Measurements from ENCODE around the gene MBTPS2. TPM values are rescaled to one million over a fixed set of nuclear protein-coding genes. Genes with fewer than 3 reads are reported as not detected.

The MBTPS2 gene
- total RNA-seq, 1 donor from 2014 or later, result 15.0 TPM

DNA sequence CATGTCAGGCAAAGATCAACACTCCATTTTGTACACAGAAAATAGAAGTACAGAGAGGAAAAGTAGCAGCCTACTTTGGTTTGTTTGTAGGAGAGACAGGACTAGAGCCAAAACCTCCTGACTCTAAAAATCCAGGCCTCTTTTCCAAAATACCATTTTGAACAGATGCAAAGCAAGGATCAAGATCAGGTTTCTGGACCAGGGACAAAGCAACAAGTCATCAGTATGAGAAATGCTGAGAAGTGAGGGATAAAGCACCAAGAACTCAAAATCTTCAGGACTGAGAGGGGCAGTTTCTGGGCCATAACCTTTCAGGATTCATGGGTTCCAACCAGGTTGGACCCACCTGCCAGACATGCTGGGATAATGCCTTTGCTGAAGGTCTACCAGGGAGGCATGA lies 36.6 kb upstream of the MBTPS2 start:
- no peaks in the 10 kb centered on the region for H3K36me3 Mint-ChIP-seq (ENCODE audit: low read depth)
- H3K4me3 Mint-ChIP-seq, result no peak overlapping the region

DNA sequence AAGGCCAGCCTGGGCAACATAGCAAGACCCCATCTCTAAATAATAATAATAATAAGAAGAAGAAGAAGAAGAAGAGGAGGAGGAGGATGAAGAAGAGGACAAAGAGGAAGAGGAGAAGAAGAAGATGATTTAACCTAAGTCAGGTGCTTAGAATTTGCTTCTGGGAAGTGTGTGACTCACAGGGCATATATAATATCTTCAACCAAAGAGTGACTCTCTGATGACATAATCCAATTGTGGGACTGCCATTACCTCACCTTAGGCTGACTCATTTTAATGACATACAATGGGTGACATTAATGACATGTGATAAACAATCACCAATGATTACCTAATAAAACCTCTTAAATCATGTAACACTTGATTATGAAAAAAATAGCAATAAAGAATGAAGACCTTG lies 32.7 kb upstream of the MBTPS2 start:
- Mint-ChIP-seq H3K4me3 (no peak overlapping the region), H3K27me3 (ENCODE audit: low read depth) (no peaks in the 10 kb centered on the region), H3K36me3 (ENCODE audit: low read depth) (no peaks in the 10 kb centered on the region), H3K4me1 (peaks cover 6% of the 10 kb centered on the region), H3K27ac (ENCODE audit: unreplicated experiment) (no peak overlapping the region), H3K9me3 (peaks cover 6% of the 10 kb centered on the region)
- DNase-seq (ENCODE audit: low read depth, low spot score), result no peak
- TF ChIP-seq, protein P1, sequence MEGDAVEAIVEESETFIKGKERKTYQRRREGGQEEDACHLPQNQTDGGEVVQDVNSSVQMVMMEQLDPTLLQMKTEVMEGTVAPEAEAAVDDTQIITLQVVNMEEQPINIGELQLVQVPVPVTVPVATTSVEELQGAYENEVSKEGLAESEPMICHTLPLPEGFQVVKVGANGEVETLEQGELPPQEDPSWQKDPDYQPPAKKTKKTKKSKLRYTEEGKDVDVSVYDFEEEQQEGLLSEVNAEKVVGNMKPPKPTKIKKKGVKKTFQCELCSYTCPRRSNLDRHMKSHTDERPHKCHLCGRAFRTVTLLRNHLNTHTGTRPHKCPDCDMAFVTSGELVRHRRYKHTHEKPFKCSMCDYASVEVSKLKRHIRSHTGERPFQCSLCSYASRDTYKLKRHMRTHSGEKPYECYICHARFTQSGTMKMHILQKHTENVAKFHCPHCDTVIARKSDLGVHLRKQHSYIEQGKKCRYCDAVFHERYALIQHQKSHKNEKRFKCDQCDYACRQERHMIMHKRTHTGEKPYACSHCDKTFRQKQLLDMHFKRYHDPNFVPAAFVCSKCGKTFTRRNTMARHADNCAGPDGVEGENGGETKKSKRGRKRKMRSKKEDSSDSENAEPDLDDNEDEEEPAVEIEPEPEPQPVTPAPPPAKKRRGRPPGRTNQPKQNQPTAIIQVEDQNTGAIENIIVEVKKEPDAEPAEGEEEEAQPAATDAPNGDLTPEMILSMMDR (conservative IDR thresholded peaks at IDR 0.05), result no peak

More for the DNA sequence above, 36.6 kb upstream of the MBTPS2 start:
- Mint-ChIP-seq H3K4me1 (peaks cover 8% of the 10 kb centered on the region), H3K27ac (ENCODE audit: unreplicated experiment) (peak overlapping the region; percentile 72), H3K27me3 (ENCODE audit: low read depth) (no peaks in the 10 kb centered on the region), H3K9me3 (no peaks in the 10 kb centered on the region)
- TF ChIP-seq, protein P1 (conservative IDR thresholded peaks at IDR 0.05), result no peak
- no peak for DNase-seq (ENCODE audit: low read depth, low spot score)

DNA sequence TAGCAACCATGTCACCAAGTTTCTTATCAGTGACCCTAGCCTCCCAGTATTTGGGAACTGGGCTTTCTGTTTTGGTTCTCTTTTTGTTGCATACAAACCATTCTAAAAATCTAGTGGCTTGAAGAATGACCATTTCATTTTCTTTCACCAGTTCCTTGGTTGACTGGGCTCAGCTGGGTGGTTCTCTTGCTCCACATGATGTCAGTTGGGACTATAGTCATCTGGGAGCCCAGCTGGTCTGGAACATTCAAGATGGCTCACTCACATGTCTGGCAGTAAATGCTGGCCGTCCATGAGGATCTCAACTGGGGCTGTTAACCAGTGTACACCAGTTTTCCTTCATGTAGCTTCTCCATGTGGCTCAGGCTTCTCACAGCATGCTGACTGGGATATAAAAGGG lies 27.6 kb upstream of the MBTPS2 start:
- no peak overlapping the region for H3K4me3 Mint-ChIP-seq
- peaks cover 29% of the 10 kb centered on the region for H3K4me1 Mint-ChIP-seq
- H3K27ac Mint-ChIP-seq (ENCODE audit: unreplicated experiment), result no peak overlapping the region

DNA sequence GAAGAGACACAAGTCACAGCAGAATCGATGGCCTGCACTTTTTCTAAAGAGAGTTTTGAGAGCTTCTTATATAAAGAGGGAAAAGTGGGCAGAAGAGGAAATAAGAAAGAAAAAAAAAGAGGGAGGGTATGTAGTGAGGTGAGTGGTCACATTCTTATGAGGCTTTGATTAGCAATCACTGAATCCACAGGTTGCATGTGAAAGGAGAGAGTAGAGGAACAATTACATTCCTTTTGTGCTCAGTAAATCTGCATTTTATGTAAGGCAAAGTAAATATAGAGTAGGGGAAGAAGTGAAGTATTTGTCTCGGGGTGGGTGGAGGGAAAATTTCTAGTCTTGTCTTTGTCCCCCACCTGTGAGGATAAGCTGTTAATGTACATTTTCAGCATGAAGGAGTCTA lies 26.8 kb upstream of the MBTPS2 start:
- Mint-ChIP-seq H3K9me3 (peaks cover 6% of the 10 kb centered on the region), H3K27me3 (ENCODE audit: low read depth) (no peaks in the 10 kb centered on the region), H3K36me3 (ENCODE audit: low read depth) (no peaks in the 10 kb centered on the region), H3K27ac (ENCODE audit: unreplicated experiment) (no peak overlapping the region), H3K4me3 (no peak overlapping the region), H3K4me1 (peaks cover 34% of the 10 kb centered on the region)
- no peak for DNase-seq (ENCODE audit: low read depth, low spot score)
- TF ChIP-seq, protein P1 (conservative IDR thresholded peaks at IDR 0.05), result no peak

More for the DNA sequence above, 27.6 kb upstream of the MBTPS2 start:
- TF ChIP-seq, protein P1 (conservative IDR thresholded peaks at IDR 0.05), result no peak
- DNase-seq (ENCODE audit: low read depth, low spot score), result no peak
- Mint-ChIP-seq H3K9me3 (peaks cover 6% of the 10 kb centered on the region), H3K27me3 (ENCODE audit: low read depth) (no peaks in the 10 kb centered on the region), H3K36me3 (ENCODE audit: low read depth) (no peaks in the 10 kb centered on the region)

DNA sequence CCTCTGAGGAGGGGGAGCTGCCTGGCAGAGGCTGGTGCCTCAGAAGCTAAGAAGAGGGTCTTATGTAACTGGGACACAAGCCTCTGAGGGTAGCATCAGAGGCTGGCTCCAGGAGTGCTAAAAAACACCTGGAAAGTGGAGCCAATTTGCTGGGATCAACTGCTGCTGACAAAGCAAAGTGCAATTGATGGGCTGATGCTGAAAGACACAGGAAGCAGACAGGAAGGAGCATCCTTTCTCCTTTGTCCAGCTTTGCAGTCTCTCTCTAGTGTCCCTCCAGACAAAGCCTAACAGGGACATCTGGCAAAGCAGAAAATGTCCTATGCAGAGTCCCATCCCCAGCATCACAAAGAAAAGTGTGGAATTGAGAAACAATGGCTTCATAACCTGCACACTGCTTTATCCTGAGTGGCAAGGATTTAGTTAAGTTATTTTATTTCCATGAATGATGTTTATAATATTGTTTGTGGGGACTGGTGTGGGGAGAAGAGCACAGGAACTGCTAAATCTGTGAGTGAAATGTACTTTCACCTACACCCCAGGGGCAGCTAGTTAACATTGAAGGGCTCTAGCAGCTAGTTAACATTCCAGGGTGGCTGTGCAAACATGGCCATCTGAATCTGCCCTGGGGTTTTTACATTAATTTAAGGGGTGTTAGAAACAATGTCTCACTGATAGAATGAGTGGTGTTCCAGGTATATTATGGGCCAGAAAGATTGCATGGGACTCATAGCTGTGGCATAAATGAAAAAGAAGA lies 25.6 kb upstream of the MBTPS2 start:
- Mint-ChIP-seq H3K27me3 (ENCODE audit: low read depth) (no peaks in the 10 kb centered on the region), H3K4me1 (peaks cover 29% of the 10 kb centered on the region), H3K4me3 (no peak overlapping the region), H3K36me3 (ENCODE audit: low read depth) (no peaks in the 10 kb centered on the region), H3K9me3 (peaks cover 6% of the 10 kb centered on the region), H3K27ac (ENCODE audit: unreplicated experiment) (peak overlapping the region; percentile 31)
- TF ChIP-seq, protein P1 (conservative IDR thresholded peaks at IDR 0.05), result no peak
- DNase-seq (ENCODE audit: low read depth, low spot score), result no peak
